HepG2 (cell line): Measurements from ENCODE around the gene DENND2A. TPM values are rescaled to one million over a fixed set of nuclear protein-coding genes. Genes with fewer than 3 reads are reported as not detected.

Experiments
- ATF6 ChIP-seq: sonication (generic); formaldehyde crosslinking; conservative IDR thresholded peaks from 2 replicates; pipeline ENCODE4 v1.4.0; 2020; ENCODE audit warnings: missing genetic modification reagents
- CHCHD3 ChIP-seq: sonication (generic); formaldehyde crosslinking; IDR thresholded peaks from 2 replicates; pipeline ENCODE4 v1.8.0; 2022; ENCODE audit warnings: mild to moderate bottlenecking, missing genetic modification reagents, moderate library complexity
- CREM ChIP-seq, 2 experiments: sonication (generic) in 1 of 2; formaldehyde crosslinking in 1 of 2; IDR thresholded peaks; 2 replicates each; pipeline versions ENCODE4 v1.4.0 to v1.6.1; 2016 to 2020; ENCODE audit warnings: antibody characterized with exemption in 1 of 2, mild to moderate bottlenecking in 1 of 2, missing genetic modification reagents in 1 of 2
- ERF ChIP-seq: IDR thresholded peaks from 2 replicates; pipeline ENCODE4 v1.6.1; 2018; ENCODE audit warnings: missing biosample characterization, missing genetic modification reagents
- HOXD1 ChIP-seq: sonication (generic); formaldehyde crosslinking; IDR thresholded peaks from 2 replicates; pipeline ENCODE4 v1.5.0; 2020; ENCODE audit warnings: missing genetic modification reagents
- JARID2 ChIP-seq: sonication (generic); formaldehyde crosslinking; IDR thresholded peaks from 2 replicates; pipeline ENCODE4 v1.8.1; 2023; ENCODE audit warnings: missing genetic modification reagents, inconsistent platforms; ENCODE audit not compliant: insufficient replicate concordance
- KLF12 ChIP-seq: sonication (generic); formaldehyde crosslinking; IDR thresholded peaks from 2 replicates; pipeline ENCODE4 v1.4.0; 2020; ENCODE audit warnings: missing genetic modification reagents, borderline replicate concordance
- KLF13 ChIP-seq: sonication (generic); formaldehyde crosslinking; IDR thresholded peaks from 2 replicates; pipeline ENCODE4 v1.4.0; 2020; ENCODE audit warnings: mild to moderate bottlenecking, missing genetic modification reagents
- NCOA5 ChIP-seq: sonication (generic); formaldehyde crosslinking; IDR thresholded peaks from 2 replicates; pipeline ENCODE4 v1.4.0; 2020; ENCODE audit warnings: missing genetic modification reagents
- NKX3-1 ChIP-seq: sonication (generic); formaldehyde crosslinking; IDR thresholded peaks from 2 replicates; pipeline ENCODE4 v1.5.0; 2020; ENCODE audit warnings: missing genetic modification reagents
- SP4 ChIP-seq: sonication (generic); formaldehyde crosslinking; IDR thresholded peaks from 2 replicates; pipeline ENCODE4 v1.8.1; 2023; ENCODE audit warnings: mild to moderate bottlenecking, missing genetic modification reagents
- TFDP1 ChIP-seq: IDR thresholded peaks from 2 replicates; pipeline ENCODE4 v1.6.1; 2016; ENCODE audit warnings: missing compliant biosample characterization, missing genetic modification reagents, borderline replicate concordance
- ZFAT ChIP-seq: sonication (generic); formaldehyde crosslinking; conservative IDR thresholded peaks from 2 replicates; pipeline ENCODE4 v1.8.1; 2023; ENCODE audit warnings: missing genetic modification reagents, inconsistent platforms
- ZNF296 ChIP-seq: sonication (generic); formaldehyde crosslinking; conservative IDR thresholded peaks from 2 replicates; pipeline ENCODE4 v1.5.0; 2020; ENCODE audit warnings: mild to moderate bottlenecking, missing genetic modification reagents
- ZNF407 ChIP-seq: sonication (generic); formaldehyde crosslinking; IDR thresholded peaks from one replicate; pipeline ENCODE4 v1.5.1; 2020; ENCODE audit warnings: mild to moderate bottlenecking, missing genetic modification reagents; ENCODE audit errors: not compliant biosample characterization
- ZNF749 ChIP-seq: sonication (generic); formaldehyde crosslinking; IDR thresholded peaks from 2 replicates; pipeline ENCODE4 v1.8.0; 2022; ENCODE audit warnings: mild to moderate bottlenecking, missing genetic modification reagents, moderate library complexity, borderline replicate concordance
- ZNF775 ChIP-seq: sonication (generic); formaldehyde crosslinking; IDR thresholded peaks from 2 replicates; pipeline ENCODE4 v1.4.0; 2020; ENCODE audit warnings: missing genetic modification reagents, mild to moderate bottlenecking, moderate library complexity, borderline replicate concordance
- ZSCAN9 ChIP-seq: IDR thresholded peaks from 2 replicates; pipeline ENCODE4 v1.6.1; 2016; ENCODE audit warnings: borderline replicate concordance
- polyA plus RNA-seq, 8 experiments: library from polyadenylated mRNA; depleted of rRNA in 3 of 8; stranded (reverse) in 7 of 8; unstranded in 1 of 8; fragments of >200 nt; fragmentation: Illumina TruSeq in 4 of 8; extraction: Trizol in 4 of 8; gene quantifications; 2 replicates each; pipeline versions ENCODE4 v1.2.1 to v1.2.3, GENCODE V29; 2011 to 2016; ENCODE audit warnings: low read depth in 4 of 8, missing spikeins in 1 of 8, mixed read lengths in 1 of 8; ENCODE audit not compliant: insufficient read depth in 1 of 8
- total RNA-seq, 5 experiments: library from RNA; depleted of rRNA; stranded (reverse); fragments of >200 nt; fragmentation: Illumina TruSeq; extraction: Trizol; gene quantifications; 2 replicates each; pipeline ENCODE4 v1.2.3, GENCODE V29; 2016; ENCODE audit warnings: low read depth in 1 of 5

The DENND2A gene
- total and polyA plus RNA-seq, 2 of the 13 experiments (the other 11 are each of a cell fraction or from before 2014, with no cell fraction given): not detected

DNA sequence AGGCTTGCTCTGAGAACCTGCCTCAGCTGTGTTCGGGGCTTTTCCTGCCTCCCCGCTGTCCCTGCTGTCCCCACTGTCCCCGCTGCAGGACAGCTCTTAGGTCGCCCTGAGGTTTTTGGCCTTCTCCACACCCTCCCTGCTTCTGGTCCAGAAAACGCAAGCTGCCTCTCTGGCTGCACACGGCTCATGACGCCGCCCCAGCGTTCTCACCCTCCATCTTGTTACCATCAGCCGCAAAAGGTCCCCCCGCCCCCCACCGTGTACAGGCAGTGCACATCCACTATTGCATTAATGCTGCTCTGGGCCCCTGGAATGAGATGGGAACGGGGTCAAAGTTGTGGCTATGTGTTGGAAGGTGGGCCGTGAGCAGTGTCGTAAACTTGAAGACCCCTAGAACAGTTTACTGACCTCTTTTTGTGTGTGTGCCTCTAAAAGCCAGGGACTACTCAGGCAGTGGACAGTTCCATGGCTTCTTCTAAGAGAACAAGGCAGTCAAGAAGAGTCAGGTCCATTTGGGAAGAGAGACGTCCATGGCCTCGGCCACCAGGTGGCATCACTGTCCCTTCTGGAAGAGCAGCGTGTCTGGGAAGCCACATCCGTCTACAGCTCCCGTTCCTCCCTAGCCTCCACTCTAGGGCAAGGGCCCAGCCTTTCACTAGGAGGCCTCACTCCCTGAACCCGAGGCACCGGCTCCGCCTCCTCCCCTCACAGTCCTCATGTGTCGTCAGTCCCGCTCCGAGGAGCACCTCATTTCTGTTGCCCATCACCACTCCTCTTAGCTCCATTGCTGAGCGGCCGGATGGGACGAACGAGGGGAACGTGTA is 122.9 kb downstream of the DENND2A start (continued):
- TF ChIP-seq NCOA5 (no peak), HOXD1 (no peak), ZNF407 (CRISPR knock-in tag) (no peak), ZNF775 (CRISPR knock-in tag) (no peak), TFDP1 (no peak), ZFAT (CRISPR knock-in tag) (no peak), NKX3-1 (CRISPR knock-in tag) (no peak), JARID2 (CRISPR knock-in tag) (no peak), CREM (IDR thresholded peaks at IDR 0.05) (no peak), CREM (CRISPR knock-in tag; IDR thresholded peaks at IDR 0.05) (no peak), ATF6 (CRISPR knock-in tag) (no peak), CHCHD3 (no peak), ZSCAN9 (CRISPR knock-in tag) (no peak), SP4 (CRISPR knock-in tag) (peak; percentile 51; the same call in 1 of the 2 replicates), KLF12 (CRISPR knock-in tag) (no peak), ZNF749 (no peak), ZNF296 (CRISPR knock-in tag) (no peak), KLF13 (no peak), ERF (CRISPR knock-in tag) (peak; percentile 62; the same call in 1 of the 2 replicates)
